NCI-H2196 (cell line): ENCODE data around the gene IL3RA.
"Not testable (repeated sequence)": the region's sequence is repeated elsewhere in the genome, so short reads cannot be mapped to it uniquely, and the experiment has no call there.

Experiments
- DNase-seq: peaks from one replicate; lab custom pipeline; 2025; ENCODE audit not compliant: unreplicated experiment; lab: John Stamatoyannopoulos, UW

IL3RA gene

DNA sequence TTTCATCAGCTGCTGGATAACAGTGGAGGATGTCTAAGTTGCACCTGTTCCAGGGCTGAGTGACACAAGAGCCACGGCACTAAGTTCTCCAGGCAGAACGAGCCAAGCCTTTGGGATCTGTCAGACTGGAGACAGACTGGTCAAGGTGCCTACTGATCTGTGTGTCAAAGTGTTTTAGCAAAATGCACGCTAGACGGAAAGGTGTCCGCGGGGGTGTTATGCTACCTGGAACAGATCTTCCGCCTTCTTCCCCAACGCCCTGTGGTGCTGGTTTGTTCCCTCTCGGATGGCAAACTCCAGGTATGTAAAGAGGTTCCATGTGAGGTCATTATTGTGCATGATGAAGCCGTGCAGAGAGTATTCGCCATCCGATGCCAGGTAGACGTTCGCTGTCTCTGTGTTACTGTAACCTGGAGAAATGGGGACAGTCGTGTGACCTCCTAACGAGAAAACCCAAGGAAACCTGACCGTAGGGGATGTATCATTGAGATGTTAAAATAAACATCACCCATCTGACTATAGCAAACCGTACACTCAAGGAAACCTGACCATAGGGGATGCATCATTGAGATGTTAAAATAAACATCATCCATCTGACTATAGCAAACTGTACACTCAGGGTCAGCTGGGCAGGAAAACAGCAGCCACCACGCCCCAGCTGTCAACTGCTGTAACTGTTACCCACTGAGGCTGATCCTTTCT, 85.0 kb downstream of the IL3RA start:
- DNase-seq, result no peak

GRCh38 chrX:1422135-1422465, 85.5 kb downstream of the IL3RA start:
- no peak for DNase-seq

- no peak for DNase-seq
These were observed 86.6 kb downstream of the IL3RA start for GRCh38 chrX:1423215-1423614.

DNA sequence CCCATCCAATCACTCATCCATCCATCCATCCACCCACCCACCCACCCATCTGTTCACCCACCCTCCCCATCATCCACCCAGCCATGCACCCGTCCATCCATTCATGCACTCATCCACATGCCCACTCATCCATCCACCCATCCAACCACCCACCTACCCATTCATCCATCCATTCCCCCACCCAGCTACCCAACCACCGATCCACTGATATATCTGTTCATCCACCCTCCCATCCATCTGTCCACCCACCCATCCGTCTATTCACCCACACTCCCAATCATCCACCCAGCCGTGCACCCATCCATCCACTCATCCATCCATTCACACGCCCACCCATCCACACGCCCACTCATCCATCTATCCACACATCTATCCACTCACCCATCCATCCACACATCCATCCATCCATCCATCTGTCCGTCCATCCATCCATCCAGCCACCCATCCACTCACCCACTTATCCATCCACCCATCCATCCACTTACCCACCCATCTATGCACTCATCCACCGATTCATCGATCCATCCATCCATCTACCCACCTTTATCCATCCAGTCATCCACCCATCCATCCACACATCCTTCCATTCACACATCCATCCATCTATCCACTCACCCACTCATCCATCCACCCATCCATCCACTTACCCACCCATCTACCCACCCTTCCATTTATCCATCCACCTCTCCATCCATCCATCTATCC, 87.7 kb downstream of the IL3RA start:
- no peak for DNase-seq

DNA sequence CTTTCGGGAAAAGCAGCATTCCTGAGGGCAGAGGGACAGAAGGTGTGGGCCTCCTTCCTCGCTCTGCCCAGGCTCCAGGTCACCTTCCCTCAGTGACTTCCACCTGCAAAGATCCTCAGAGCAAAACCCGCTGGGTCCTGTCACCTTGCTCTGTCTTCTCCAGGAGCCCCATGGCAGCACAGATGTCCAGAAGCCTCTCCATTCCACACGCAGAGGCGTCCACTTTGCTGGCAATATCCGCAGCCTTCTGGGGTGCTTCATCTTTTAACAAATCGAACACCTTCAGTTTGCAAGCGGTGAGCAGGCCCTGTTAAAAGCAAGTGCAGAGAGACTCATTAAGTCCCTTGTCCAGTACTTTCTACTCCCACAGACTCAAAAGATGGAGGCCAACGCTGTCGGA, 88.8 kb downstream of the IL3RA start:
- DNase-seq, result no peak

GRCh38 chrX:1426321-1426720, 89.7 kb downstream of the IL3RA start:
- not testable (repeated sequence) for DNase-seq

DNA sequence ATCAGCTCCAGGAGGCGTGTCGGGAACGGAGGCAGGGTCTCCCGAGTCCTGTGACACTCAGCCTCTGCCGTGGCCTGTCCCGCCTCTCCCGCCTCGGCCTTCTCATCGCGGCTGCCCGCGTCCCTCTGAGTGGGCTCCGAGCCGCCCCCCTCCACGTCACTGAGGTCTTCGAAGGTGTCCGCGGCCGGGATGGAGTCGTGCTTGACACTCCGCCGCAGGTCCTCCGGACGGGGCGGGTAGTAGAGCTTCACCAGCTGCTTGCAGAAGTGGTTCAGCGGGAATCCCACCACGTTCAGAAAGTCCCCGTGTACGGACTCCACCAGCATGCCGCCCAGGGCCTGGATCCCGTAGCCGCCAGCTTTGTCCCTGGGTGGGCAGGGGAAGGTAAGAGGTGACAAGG, 91.2 kb downstream of the IL3RA start:
- DNase-seq, result no peak

DNA sequence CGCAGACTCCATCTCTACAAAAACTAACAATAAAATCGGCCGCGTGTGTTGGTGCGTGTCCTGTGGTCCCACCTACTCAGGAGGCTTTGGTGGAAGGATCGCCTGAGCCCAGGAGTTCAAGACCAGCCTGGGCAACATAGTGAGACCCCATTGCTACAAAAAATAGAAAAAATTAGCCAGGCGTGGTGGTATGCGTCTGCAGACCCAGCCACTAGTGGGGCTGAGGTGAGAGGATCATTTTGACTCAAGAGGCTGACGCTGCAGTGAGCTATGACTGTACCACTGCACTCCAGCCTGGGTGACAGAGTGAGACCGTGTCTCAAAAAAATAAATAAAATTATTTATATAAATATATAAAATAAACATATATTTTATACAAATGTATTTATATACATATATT, 93.9 kb downstream of the IL3RA start:
- no peak for DNase-seq
